ENCODE results near the gene ASPDH. TPM values are rescaled to one million over a fixed set of nuclear protein-coding genes. Genes with fewer than 3 reads are reported as not detected.
A peak's percentile ranks its signal among the peaks of the same experiment; 100 is the strongest.

ASPDH gene
- total RNA-seq, 1 donor from 2014 or later, result not detected

GRCh38 chr19:50480281-50481111, 33.2 kb downstream of the ASPDH start:
- Mint-ChIP-seq H3K27ac (no peak overlapping the region), H3K9me3 (ENCODE audit: low read depth) (no peaks in the 10 kb centered on the region), H3K36me3 (ENCODE audit: insufficient read depth) (peaks cover 16% of the 10 kb centered on the region), H3K4me1 (ENCODE audit: low read depth) (peaks cover 9% of the 10 kb centered on the region), H3K27me3 (no peaks in the 10 kb centered on the region), H3K4me3 (ENCODE audit: low read depth) (no peak overlapping the region)
- DNase-seq (ENCODE audit: low spot score, unreplicated experiment), result no peak
- TF ChIP-seq CTCF (IDR thresholded peaks at IDR 0.05; ENCODE audit: unreplicated experiment), result no peak

- Mint-ChIP-seq H3K9me3 (ENCODE audit: low read depth) (no peaks in the 10 kb centered on the region), H3K4me1 (ENCODE audit: low read depth) (peaks cover 9% of the 10 kb centered on the region), H3K27me3 (no peaks in the 10 kb centered on the region), H3K4me3 (ENCODE audit: low read depth) (no peak overlapping the region), H3K27ac (no peak overlapping the region), H3K36me3 (ENCODE audit: insufficient read depth) (peaks cover 11% of the 10 kb centered on the region)
- no peak for TF ChIP-seq CTCF (IDR thresholded peaks at IDR 0.05; ENCODE audit: unreplicated experiment)
- DNase-seq (ENCODE audit: low spot score, unreplicated experiment), result no peak
Observed at GRCh38 chr19:50479761-50480251, 33.9 kb downstream of the ASPDH start.

- H3K4me1 Mint-ChIP-seq (ENCODE audit: low read depth), result peaks cover 9% of the 10 kb centered on the region
- no peak for DNase-seq (ENCODE audit: low spot score, unreplicated experiment)
- no peaks in the 10 kb centered on the region for H3K9me3 Mint-ChIP-seq (ENCODE audit: low read depth)
- peak overlapping the region; percentile 73 for H3K27ac Mint-ChIP-seq
- peak overlapping the region; percentile 43 for H3K4me3 Mint-ChIP-seq (ENCODE audit: low read depth)
- no peaks in the 10 kb centered on the region for H3K27me3 Mint-ChIP-seq
- peaks cover 11% of the 10 kb centered on the region for H3K36me3 Mint-ChIP-seq (ENCODE audit: insufficient read depth)
- TF ChIP-seq CTCF (IDR thresholded peaks at IDR 0.05; ENCODE audit: unreplicated experiment), result peak; percentile 61
Observed at GRCh38 chr19:50478901-50479715, 34.6 kb downstream of the ASPDH start.

GRCh38 chr19:50477751-50478515, 35.8 kb downstream of the ASPDH start:
- TF ChIP-seq CTCF (IDR thresholded peaks at IDR 0.05; ENCODE audit: unreplicated experiment), result no peak

GRCh38 chr19:50476907-50477238, 36.8 kb downstream of the ASPDH start:
- no peaks in the 10 kb centered on the region for H3K27me3 Mint-ChIP-seq
- peak overlapping the region; percentile 99 for H3K27ac Mint-ChIP-seq
- peaks cover 11% of the 10 kb centered on the region for H3K36me3 Mint-ChIP-seq (ENCODE audit: insufficient read depth)
- no peaks in the 10 kb centered on the region for H3K9me3 Mint-ChIP-seq (ENCODE audit: low read depth)
- peaks cover 9% of the 10 kb centered on the region for H3K4me1 Mint-ChIP-seq (ENCODE audit: low read depth)
- DNase-seq (ENCODE audit: low spot score, unreplicated experiment), result no peak
- no peak for TF ChIP-seq CTCF (IDR thresholded peaks at IDR 0.05; ENCODE audit: unreplicated experiment)
- H3K4me3 Mint-ChIP-seq (ENCODE audit: low read depth), result peak overlapping the region; percentile 94

More at GRCh38 chr19:50477751-50478515, 35.8 kb downstream of the ASPDH start:
- Mint-ChIP-seq H3K4me1 (ENCODE audit: low read depth) (peaks cover 9% of the 10 kb centered on the region), H3K4me3 (ENCODE audit: low read depth) (peak overlapping the region; percentile 94), H3K27ac (peak overlapping the region; percentile 35), H3K9me3 (ENCODE audit: low read depth) (no peaks in the 10 kb centered on the region), H3K36me3 (ENCODE audit: insufficient read depth) (peaks cover 11% of the 10 kb centered on the region), H3K27me3 (no peaks in the 10 kb centered on the region)
- DNase-seq (ENCODE audit: low spot score, unreplicated experiment), result no peak

Data from progenitor cell of endocrine pancreas (in vitro differentiated cells).